HS-5 (cell line): ENCODE measurements around the gene SERINC5.
"Not testable (repeated sequence)": the region's sequence is repeated elsewhere in the genome, so short reads cannot be mapped to it uniquely, and the experiment has no call there.

Experiments used
- DNase-seq: peaks from one replicate; pipeline ENCODE4 v3.0.0-alpha.2; 2012; ENCODE audit warnings: low read depth

SERINC5 gene

DNA sequence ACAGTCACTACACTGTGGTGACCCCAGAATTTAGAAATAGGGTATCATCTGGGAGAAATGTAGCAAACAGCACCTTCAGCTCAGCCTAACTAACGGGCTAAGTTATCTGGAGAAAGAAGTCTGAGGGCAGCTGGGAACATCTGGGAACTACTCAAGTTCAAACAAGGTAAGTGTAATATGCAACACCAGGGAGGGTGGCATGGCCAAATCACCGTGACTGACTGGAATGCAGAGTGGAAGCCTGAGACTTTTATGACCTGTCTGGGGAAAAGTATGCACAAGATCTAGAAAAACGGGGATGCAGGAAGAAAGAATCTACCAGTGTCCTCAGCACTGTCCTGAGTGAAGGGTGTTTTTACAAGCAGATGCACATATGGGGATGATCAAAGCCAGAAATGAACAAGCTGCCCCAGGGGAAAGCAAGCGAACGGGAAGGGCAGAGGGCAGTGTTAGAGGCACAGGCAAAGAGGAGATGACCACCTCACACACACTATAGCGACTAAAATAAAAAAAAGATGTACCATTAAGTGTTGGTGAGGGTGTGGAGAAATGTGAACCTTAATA lies 59.9 kb downstream of the SERINC5 start:
- DNase-seq = no peak

DNA sequence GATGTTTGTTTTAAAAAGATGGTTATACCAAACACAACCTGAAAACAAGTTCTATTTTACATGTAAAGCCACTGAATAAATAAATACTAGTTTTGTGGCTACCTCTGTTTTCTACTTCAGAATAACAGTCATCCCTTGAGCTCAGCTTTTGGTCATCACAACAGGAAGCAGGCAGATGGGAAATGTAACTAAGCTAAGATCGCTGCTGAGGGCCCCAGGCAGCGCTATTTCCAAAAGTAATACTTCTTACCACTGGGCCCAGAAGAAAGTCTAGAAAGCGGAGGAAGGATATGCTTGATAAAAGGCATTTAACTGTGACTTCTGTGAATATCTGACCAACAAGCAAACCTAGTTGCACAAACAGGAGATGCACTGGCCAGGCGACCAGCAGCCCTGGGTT lies 61.4 kb downstream of the SERINC5 start:
- DNase-seq = no peak

DNA sequence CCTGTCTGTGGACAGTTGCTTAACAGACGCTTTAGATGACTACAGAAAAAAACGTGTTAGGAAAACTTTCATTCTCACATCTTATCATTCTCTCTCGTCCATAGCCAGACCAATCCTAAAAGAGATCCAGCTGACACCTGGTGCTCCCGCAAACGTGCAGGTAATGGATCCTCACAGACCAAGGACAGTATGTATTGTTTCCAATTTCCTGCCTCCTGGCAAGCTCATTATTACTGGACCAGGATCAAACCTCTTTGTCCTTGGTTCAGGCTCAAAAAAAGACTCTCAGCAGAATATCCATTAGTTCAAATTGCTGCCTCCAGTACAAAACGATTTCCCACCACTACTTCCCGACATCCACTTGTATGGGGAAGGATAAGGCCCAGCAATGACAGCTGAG lies 62.4 kb downstream of the SERINC5 start:
- DNase-seq = no peak

DNA sequence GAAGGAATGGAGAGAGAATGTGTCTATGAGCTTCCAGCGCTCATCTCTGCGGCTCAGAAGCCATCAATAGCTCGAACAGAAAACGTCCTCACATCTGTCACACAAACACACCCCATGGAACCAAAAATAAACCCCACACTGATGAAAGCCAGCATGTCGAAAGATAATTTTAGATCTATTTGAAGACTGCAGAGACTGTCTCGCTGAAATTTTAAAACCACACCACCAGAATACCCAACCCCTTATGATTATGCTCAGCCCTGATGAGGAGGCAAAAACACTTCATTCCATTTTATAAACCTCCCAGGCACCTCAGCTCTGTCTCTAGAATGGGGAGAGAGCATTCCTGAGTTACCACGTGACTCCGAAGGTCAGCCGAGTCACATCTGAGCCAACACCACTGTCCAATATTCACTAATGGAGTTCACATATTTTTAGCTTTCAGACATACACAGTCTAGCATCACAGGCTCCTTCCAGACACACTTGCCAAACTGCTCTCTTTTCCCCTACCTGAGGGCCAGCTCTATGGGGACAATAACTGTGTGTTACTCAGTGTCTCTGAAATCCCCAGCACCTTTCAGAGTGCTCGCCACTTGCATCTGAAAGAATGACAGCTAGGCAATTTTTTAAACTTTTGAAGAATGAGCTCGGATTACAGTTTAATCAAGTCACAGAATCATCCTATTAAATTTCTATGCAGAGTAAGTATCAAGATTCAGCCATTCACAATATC lies 63.2 kb downstream of the SERINC5 start:
- DNase-seq = no peak

GRCh38 chr5:80191991-80192398 lies 63.9 kb downstream of the SERINC5 start:
- DNase-seq = no peak

DNA sequence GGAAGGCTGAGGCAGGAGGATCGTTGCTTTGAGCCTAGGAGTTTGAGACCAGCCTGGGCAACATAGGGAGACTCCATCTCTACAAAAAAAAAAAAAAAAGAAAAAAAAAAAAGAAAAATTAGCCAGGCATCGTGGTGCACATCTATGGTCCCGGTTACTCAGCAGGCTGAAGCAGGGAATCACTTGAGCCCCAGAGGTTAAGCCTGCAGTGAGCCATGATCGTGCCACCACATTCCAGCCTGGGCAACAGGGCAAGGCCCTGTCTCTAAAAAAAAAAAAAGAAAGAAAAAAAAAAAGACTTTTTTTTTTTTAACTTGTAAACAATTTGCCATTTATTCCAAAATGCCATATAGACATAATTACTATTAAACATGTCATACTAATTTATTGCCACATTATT lies 64.5 kb downstream of the SERINC5 start:
- no peak for DNase-seq

DNA sequence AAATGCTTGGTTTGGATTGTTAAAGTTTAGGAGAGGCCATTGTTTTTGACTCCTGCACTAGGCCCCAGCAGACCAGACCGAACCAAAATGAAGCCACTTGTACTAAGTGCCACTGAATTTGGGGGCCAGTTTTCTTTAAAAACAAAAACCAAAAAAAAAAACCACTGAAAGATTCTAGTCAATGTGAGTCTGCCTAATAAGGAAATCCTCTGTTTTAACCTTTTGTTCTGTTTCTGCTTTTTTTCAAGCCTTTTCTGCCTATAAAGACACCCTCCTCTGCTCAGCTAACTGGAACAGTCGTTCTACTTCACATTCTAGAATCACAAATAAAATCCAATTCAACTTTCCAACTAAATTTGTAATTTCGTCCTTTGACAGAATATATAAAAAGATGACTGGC lies 64.9 kb downstream of the SERINC5 start:
- no peak for DNase-seq

GRCh38 chr5:80189701-80190100 lies 66.1 kb downstream of the SERINC5 start:
- DNase-seq = no peak

DNA sequence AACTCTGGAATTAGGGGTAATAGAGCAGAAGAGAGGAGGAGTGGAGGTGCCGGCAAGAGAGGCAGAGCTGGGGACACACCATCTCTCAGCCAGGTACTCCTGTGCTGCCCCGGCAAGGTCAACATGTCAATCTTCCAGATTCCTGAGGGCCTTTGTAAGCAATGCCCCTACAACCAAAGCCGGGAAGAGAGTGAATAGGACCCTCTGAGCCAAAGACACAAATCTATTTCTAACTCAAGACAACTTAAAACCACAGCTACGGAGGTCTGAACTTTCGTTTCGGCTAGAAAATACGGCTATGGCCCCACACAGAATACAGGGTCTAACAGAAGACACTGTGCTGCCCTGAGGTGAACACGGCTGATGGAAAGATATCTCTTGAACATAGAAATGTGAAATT lies 66.6 kb downstream of the SERINC5 start:
- DNase-seq = no peak

DNA sequence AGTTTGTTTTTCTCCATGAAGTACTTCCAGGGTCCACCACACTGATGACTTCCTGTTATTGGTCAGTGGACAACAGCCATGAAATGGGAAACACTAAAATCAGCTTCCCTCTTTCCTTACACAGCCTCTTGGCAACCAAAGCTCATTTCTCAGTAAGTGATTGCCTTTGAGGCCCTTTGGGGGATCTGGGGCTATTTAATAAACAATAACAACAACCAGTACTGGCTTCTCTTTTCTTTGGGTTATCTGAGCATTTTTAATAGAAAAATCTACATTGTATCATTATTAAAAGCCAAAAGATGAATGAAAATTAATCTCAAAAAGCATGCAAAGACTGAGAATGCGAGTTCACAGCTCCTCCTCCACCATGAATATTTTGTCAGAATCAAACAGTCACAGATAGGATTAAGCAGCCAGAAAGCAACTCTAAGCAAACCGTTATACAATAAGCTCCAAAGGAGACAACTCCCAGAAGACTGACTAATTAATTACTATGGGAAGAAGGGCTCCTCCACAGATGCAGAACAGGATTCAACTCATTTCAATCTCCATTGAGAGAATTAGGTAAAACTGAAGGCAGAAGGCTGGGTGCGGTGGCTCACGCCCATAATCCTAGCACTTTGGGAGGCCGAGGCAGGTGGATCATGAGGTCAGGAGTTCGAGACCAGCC lies 68.3 kb downstream of the SERINC5 start:
- no peak for DNase-seq

GRCh38 chr5:80185535-80185934 lies 70.3 kb downstream of the SERINC5 start:
- DNase-seq = not testable (repeated sequence)

DNA sequence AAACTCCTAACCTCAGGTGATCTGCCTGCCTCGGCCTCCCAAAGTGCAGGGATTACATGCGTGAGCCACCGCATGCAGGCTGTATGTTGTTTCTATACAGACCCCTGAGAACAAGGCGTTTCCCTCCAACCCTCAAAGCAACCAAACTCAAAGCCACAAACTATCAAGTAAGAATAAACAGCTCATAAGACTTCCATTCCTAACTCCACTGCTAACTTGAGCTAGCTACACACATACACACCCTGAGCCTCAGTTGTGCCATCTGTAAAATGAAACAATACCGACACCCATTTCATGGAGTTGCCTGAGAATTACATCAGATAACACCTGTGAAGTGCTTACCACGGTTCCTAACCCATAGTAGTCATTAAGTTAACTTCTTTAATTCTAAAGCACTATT lies 70.8 kb downstream of the SERINC5 start:
- no peak for DNase-seq

- no peak for DNase-seq
These were observed 71.4 kb downstream of the SERINC5 start for GRCh38 chr5:80184235-80185023.

DNA sequence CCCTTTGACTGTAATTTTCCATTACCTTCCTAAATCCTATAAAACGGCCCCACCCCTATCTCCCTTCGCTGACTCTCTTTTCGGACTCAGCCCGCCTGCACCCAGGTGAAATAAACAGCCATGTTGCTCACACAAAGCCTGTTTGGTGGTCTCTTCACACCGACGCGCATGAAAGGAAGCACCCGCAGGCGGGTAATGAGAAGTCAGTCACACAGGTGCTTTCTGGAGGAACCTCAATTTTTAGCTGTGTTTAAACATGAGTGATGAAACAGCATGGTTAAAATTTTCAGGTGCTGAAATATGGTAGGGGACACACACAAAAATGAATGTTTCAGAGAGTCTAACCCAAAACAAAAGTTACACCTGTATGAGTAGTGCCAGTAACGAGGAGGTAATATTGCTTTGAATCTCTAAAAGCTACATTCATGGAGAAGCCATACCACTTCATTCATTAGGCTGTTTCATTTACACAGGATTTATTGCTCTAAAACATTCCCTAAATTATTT lies 72.1 kb downstream of the SERINC5 start:
- DNase-seq = not testable (repeated sequence)

DNA sequence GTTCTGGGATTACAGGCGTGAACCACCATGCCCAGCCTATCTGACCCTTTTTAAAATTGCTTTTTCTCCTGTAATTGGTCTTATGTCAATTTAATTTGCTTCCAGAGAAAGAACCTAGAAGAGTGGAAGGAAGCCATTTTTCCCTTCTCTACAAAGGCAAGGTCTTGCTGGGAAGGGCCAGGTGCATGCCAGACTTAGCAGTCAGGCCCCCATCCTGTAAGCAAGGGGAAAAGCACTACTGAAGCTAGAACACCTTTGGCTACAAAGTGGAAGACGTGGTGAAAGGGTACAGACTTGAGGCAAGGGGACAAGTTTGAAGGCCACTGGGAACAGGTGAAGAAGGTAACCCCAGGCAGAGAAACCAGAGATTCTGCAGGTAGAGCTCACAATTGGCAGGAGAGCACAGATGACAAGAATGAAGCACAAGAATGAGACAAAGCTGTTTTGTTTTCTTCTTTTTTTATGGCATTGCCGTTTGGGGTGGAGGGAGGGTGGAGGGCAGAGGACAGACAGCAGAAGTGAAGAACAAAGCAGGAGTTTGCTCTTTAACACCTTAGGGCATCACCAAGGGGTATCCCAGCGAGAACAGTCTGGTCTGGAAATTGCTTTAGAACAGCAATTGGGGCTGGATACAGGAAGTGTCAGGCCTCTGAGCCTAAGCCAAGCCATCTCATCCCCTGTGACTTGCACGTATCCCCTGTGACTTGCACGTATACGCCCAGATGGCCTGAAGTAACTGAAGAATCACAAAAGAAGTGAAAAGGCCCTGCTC lies 72.9 kb downstream of the SERINC5 start:
- no peak for DNase-seq

DNA sequence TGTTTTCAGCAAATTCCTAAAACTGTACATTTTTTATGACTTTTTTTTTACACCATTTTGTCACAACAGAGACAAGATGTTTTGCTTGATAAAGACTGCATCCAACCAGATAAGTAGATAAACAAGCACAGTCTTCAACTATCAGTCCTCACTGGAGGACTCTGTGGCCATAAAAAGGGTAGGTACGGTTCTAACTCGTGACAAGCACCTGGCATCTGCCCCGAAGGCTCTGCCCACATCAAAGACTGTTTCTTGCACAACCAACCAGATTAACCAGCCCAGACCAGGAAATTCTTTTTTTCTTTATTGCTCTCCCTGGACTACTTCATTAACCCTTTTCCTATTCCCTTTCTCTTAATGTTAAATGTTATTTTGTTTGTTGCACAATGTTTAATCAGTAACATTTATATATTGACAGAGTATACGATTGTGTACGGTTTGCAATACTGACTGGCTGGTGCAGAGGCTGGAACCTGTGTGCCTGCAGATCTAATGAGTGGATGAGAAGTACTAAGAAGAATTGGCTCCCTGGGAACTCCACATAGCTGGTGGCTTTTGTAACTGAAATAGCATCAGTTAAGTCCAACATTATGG lies 74.1 kb downstream of the SERINC5 start:
- DNase-seq = no peak

GRCh38 chr5:80177236-80177635 lies 78.6 kb downstream of the SERINC5 start:
- no peak for DNase-seq

- DNase-seq = no peak
These were observed 80.5 kb downstream of the SERINC5 start for GRCh38 chr5:80175337-80175736.

GRCh38 chr5:80174790-80175189 lies 81.1 kb downstream of the SERINC5 start:
- DNase-seq = no peak

DNA sequence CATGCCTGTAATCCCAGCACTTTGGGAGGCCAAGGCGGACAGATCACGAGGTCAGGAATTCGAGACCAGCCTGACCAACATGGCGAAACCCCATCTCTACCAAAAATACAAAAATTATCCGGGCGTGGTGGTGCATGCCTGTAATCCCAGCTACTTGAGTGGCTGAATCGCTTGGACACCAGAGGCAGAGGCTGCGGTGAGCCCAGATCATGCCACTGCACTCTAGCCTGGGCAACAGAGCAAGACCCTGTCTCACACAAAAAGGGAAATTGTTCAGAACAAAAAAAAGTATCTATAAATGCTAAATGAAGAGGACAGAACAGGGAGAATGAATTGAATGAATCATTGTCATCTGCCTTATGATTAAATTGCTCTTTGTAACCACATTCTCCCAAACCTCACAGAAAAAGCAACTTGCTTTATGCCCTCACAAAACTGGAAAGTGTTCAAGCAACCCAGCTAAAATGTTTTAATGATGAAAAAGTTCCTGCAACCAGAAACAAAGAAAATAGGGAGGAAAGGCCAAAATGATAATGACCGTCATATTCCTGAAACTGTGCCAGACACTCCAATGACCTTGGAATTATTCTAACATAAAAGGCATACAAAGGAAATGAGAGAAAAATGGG lies 83.7 kb downstream of the SERINC5 start:
- DNase-seq = no peak

DNA sequence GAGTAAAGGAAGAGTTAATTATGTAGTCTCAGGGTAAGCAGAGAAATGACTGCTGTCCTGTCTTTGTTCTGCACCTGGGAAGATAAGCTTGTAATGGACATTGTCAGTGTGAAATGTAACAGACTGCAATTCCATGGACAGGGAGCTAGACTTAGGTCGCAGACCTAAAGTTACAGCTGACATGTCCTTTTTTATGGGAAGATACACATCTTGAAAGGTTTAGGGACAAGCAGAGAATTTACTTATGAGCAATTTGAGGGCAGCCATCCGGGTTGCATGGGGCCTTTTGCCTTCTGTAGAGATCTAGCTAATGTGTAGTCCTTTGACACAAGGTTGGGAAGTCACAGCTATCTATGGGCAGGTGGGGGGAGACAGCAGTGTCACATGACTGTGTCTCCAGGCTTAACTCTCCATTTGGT lies 85.7 kb downstream of the SERINC5 start:
- DNase-seq = no peak
